Natural killer cell (primary cell): ENCODE data around the gene PHYH. TPM values are rescaled to one million over a fixed set of nuclear protein-coding genes. Genes with fewer than 3 reads are reported as not detected.

ENCODE experiments used
- ATAC-seq, 3 donors: fragments of 150-1000 bp in 2 of 3; fragments of 200-7000 bp in 1 of 3; cut with Tn5 transposase; 1 replicate in 1 of 3; 2 replicates in 2 of 3; pipeline ENCODE4 v1.10.0; 2021; ENCODE audit warnings: mild to moderate bottlenecking in 2 of 3, moderate library complexity in 2 of 3
- DNase-seq, 2 donors: peaks; one replicate each; pipeline versions ENCODE4 v3.0.0 to v3.0.0-alpha.2; 2013 to 2021; ENCODE audit warnings: mixed read lengths in 1 of 2
- H3K27ac ChIP-seq: one replicate; pipeline ENCODE4 v1.5.1; 2013; ENCODE audit warnings: mild to moderate bottlenecking, low read length
- H3K27me3 ChIP-seq: one replicate; pipeline ENCODE4 v1.6.1; 2013; ENCODE audit warnings: low read length; ENCODE audit not compliant: control insufficient read depth, insufficient read depth
- H3K36me3 ChIP-seq: one replicate; pipeline ENCODE4 v1.6.1; 2013; ENCODE audit warnings: low read length; ENCODE audit not compliant: control insufficient read depth, insufficient read depth
- H3K4me1 ChIP-seq: one replicate; pipeline ENCODE4 v1.6.1; 2013; ENCODE audit warnings: low read length; ENCODE audit not compliant: control insufficient read depth, insufficient read depth
- H3K4me3 ChIP-seq: one replicate; pipeline ENCODE4 v1.5.1; 2013; ENCODE audit warnings: low read length
- H3K9me3 ChIP-seq: one replicate; pipeline ENCODE4 v1.6.1; 2013; ENCODE audit warnings: low read length; ENCODE audit not compliant: control insufficient read depth, insufficient read depth
- H3K27ac Mint-ChIP-seq, 2 donors: one replicate each; pipeline ENCODE4 v1.8.0; 2022; ENCODE audit warnings: mild to moderate bottlenecking in 2 of 2, mixed read lengths in 2 of 2, moderate library complexity in 1 of 2
- H3K27me3 Mint-ChIP-seq, 2 donors: one replicate each; pipeline ENCODE4 v1.8.0; 2022; ENCODE audit warnings: low read depth in 2 of 2, mixed read lengths in 2 of 2
- H3K36me3 Mint-ChIP-seq: one replicate; pipeline ENCODE4 v1.8.0; 2022; ENCODE audit warnings: mixed read lengths
- H3K4me1 Mint-ChIP-seq, 2 donors: one replicate each; pipeline ENCODE4 v1.8.0; 2022; ENCODE audit warnings: mixed read lengths in 2 of 2
- H3K4me3 Mint-ChIP-seq: one replicate; pipeline ENCODE4 v1.8.0; 2022; ENCODE audit warnings: mild to moderate bottlenecking, moderate library complexity, mixed read lengths
- H3K9me3 Mint-ChIP-seq, 2 donors: one replicate each; pipeline ENCODE4 v1.8.0; 2022; ENCODE audit warnings: mixed read lengths in 2 of 2
- CTCF ChIP-seq: fragments of 200-600 bp; IDR thresholded peaks from one replicate; pipeline ENCODE4 v1.8.0; 2022; ENCODE audit warnings: antibody characterized with exemption
- WGBS: methylation state at CpG from one replicate; pipeline ENCODE4 v1.1.7; 2013; ENCODE audit warnings: missing lambda C conversion rate; ENCODE audit not compliant: insufficient coverage; 5-methylcytosine and 5-hydroxymethylcytosine counted together
- intact Hi-C: fragments of 100-400 bp; cut with micrococcal nuclease; formaldehyde crosslinking; loops from one replicate; pipeline ENCODE4 v1.14.2; 2022
- total RNA-seq, 4 donors: library from RNA; stranded (reverse); fragments of 120-200 nt in 1 of 4; gene quantifications; one replicate each; pipeline versions ENCODE4 v1.2.3 to v1.2.4, GENCODE V29; 2013 to 2022

The PHYH gene
- total RNA-seq, 3 donors from 2014 or later (not counting 1 experiment from before 2014, with no cell fraction given): 6.9 to 7.3 (median 7.2) TPM

DNA sequence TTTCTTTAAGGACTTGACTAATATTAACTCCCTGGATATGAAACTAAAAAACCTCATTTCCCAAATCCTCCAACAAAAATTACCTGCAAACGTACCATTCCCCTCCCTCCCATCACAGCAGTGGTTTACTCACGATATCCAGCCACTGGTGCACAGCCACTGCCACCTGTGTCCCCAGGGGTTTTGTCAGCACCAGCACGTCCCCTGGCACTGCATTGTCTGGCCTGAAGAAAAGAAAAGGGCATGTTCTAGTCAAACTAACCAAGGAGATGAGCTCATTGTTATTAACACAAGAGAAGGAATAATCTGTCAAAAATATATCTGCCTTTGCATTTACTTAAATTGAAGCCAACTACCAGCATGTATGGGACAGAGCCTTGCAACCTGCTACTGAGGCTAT, 29.7 kb upstream of the PHYH start:
- Histone ChIP-seq H3K27ac (no peak overlapping the region), H3K27me3 (no peaks in the 10 kb centered on the region), H3K9me3 (no peaks in the 10 kb centered on the region), H3K36me3 (peaks cover 60% of the 10 kb centered on the region), H3K4me1 (no peaks in the 10 kb centered on the region), H3K4me3 (no peak overlapping the region)
- no peak overlapping the region for H3K4me3 Mint-ChIP-seq
- H3K4me1 Mint-ChIP-seq: no peaks in the 10 kb centered on the region
- WGBS: 81% methylated on average over 3 of the region's 3 CpGs
- H3K36me3 Mint-ChIP-seq: peaks cover 11% of the 10 kb centered on the region
- no peaks in the 10 kb centered on the region for H3K27me3 Mint-ChIP-seq
- no peak overlapping the region for H3K27ac Mint-ChIP-seq
- H3K9me3 Mint-ChIP-seq: no peaks in the 10 kb centered on the region
- intact Hi-C loops: no loop called here
- no peak for ATAC-seq
- no peak for DNase-seq
- TF ChIP-seq CTCF: no peak

DNA sequence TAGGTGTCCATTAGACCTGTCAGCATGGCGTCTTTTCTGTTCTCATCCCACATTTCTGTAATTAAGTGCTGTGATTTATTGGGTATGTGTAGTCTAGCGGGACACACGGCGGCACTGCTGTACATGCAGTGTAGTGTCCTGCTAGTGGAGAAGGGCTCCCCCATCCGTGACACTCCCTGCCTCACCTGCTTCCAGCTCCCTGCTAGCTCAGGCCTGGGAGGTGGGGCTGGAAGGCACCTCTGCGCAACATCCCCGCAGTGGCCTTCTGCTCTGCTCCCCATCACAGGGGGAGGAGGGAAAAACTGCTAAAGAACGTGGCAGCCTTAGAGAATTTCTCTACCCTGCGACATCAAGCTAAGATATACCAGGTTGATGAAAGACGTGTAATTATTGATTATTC, 28.7 kb upstream of the PHYH start:
- ATAC-seq (no peak), DNase-seq (no peak)
- peaks cover 11% of the 10 kb centered on the region for H3K36me3 Mint-ChIP-seq
- Histone ChIP-seq H3K4me1 (no peaks in the 10 kb centered on the region), H3K36me3 (peaks cover 65% of the 10 kb centered on the region), H3K27me3 (no peaks in the 10 kb centered on the region), H3K9me3 (no peaks in the 10 kb centered on the region), H3K4me3 (no peak overlapping the region), H3K27ac (no peak overlapping the region)
- H3K4me3 Mint-ChIP-seq: no peak overlapping the region
- H3K4me1 Mint-ChIP-seq: no peaks in the 10 kb centered on the region
- no peaks in the 10 kb centered on the region for H3K9me3 Mint-ChIP-seq
- intact Hi-C loops: no loop called here
- H3K27ac Mint-ChIP-seq: peak overlapping the region in 1 of 2 donors; percentile 2
- 88% methylated on average over 3 of the region's 10 CpGs for WGBS
- no peaks in the 10 kb centered on the region for H3K27me3 Mint-ChIP-seq
- TF ChIP-seq CTCF: no peak

- Mint-ChIP-seq H3K27ac (peak overlapping the region in 1 of 2 donors; percentile 2), H3K27me3 (no peaks in the 10 kb centered on the region), H3K36me3 (peaks cover 11% of the 10 kb centered on the region), H3K4me1 (no peaks in the 10 kb centered on the region), H3K4me3 (no peak overlapping the region), H3K9me3 (no peaks in the 10 kb centered on the region)
- ATAC-seq (no peak), DNase-seq (no peak)
- Histone ChIP-seq H3K4me3 (no peak overlapping the region), H3K27ac (no peak overlapping the region), H3K4me1 (no peaks in the 10 kb centered on the region), H3K36me3 (peaks cover 65% of the 10 kb centered on the region), H3K9me3 (no peaks in the 10 kb centered on the region), H3K27me3 (no peaks in the 10 kb centered on the region)
- intact Hi-C loops: no loop called here
- no peak for TF ChIP-seq CTCF
- 98% methylated on average over 3 of the region's 5 CpGs for WGBS
Measured at GRCh38 chr10:13328126-13328525, 28.3 kb upstream of the PHYH start.

GRCh38 chr10:13327534-13327933, 27.7 kb upstream of the PHYH start:
- Mint-ChIP-seq H3K27ac (peak overlapping the region in 1 of 2 donors; percentile 2), H3K4me3 (no peak overlapping the region), H3K36me3 (peaks cover 11% of the 10 kb centered on the region), H3K27me3 (no peaks in the 10 kb centered on the region), H3K4me1 (no peaks in the 10 kb centered on the region), H3K9me3 (no peaks in the 10 kb centered on the region)
- no peaks in the 10 kb centered on the region for H3K27me3 ChIP-seq
- no peaks in the 10 kb centered on the region for H3K9me3 ChIP-seq
- H3K4me3 ChIP-seq: no peak overlapping the region
- intact Hi-C loops: no loop called here
- no peaks in the 10 kb centered on the region for H3K4me1 ChIP-seq
- H3K27ac ChIP-seq: no peak overlapping the region
- DNase-seq: no peak
- no peak for ATAC-seq
- peaks cover 66% of the 10 kb centered on the region for H3K36me3 ChIP-seq
- TF ChIP-seq CTCF: no peak
- 84% methylated on average over 3 of the region's 3 CpGs for WGBS
